WTC11 (cell line): ENCODE measurements around the gene PPP1R14C. TPM values are rescaled to one million over a fixed set of nuclear protein-coding genes. Genes with fewer than 3 reads are reported as not detected.

Experiments used
- ATAC-seq: fragments of 200-7000 bp; cut with Tn5 transposase; 2 replicates; pipeline ENCODE4 v1.10.0; 2021; ENCODE audit warnings: mild to moderate bottlenecking, moderate library complexity
- CTCF ChIA-PET: fragments of 300-600 bp; sonication (Branson Sonifier 250); formaldehyde crosslinking; loops from one replicate; lab custom pipeline; 2021; ENCODE audit warnings: antibody characterized with exemption; lab: Charles Lee
- POLR2A ChIA-PET: fragments of 350-600 bp; sonication (Branson Sonifier 250); formaldehyde crosslinking; loops from one replicate; lab custom pipeline; 2021; ENCODE audit warnings: antibody characterized with exemption; lab: Charles Lee
- DNase-seq: peaks from one replicate; pipeline ENCODE4 v3.0.0; 2021; ENCODE audit warnings: low spot score
- H3K27ac Mint-ChIP-seq: 2 replicates; pipeline ENCODE4 v1.8.0; 2021; ENCODE audit warnings: mixed read lengths
- H3K27me3 Mint-ChIP-seq: 2 replicates; pipeline ENCODE4 v1.8.0; 2021; ENCODE audit warnings: low read depth, mild to moderate bottlenecking, moderate library complexity, mixed read lengths
- H3K36me3 Mint-ChIP-seq: 2 replicates; pipeline ENCODE4 v1.8.0; 2021; ENCODE audit warnings: mixed read lengths
- H3K4me1 Mint-ChIP-seq: 2 replicates; pipeline ENCODE4 v1.8.0; 2022; ENCODE audit warnings: mixed read lengths
- H3K4me3 Mint-ChIP-seq: 2 replicates; pipeline ENCODE4 v1.8.0; 2021; ENCODE audit warnings: mild to moderate bottlenecking, moderate library complexity, mixed read lengths
- H3K9me3 Mint-ChIP-seq: 2 replicates; pipeline ENCODE4 v1.8.0; 2021; ENCODE audit warnings: mixed read lengths
- MXD4 ChIP-seq: fragments of 250-450 bp; sonication (Bioruptor Pico); IDR thresholded peaks from 2 replicates; pipeline ENCODE4 v1.8.0; 2021; ENCODE audit warnings: mild to moderate bottlenecking, moderate library complexity, borderline replicate concordance
- NR1H2 ChIP-seq: sonication (generic); formaldehyde crosslinking; IDR thresholded peaks from 2 replicates; pipeline ENCODE4 v1.9.0; 2021; ENCODE audit warnings: mild to moderate bottlenecking, moderate library complexity, missing genetic modification reagents
- OVOL2 ChIP-seq: fragments of 250-450 bp; sonication (Bioruptor Pico); IDR thresholded peaks from 2 replicates; pipeline ENCODE4 v1.9.0; 2021; ENCODE audit warnings: mild to moderate bottlenecking, borderline replicate concordance
- ZNF121 ChIP-seq: sonication (generic); formaldehyde crosslinking; IDR thresholded peaks from 2 replicates; pipeline ENCODE4 v1.8.0; 2023; ENCODE audit warnings: missing genetic modification reagents
- ZNF138 ChIP-seq: sonication (generic); formaldehyde crosslinking; conservative IDR thresholded peaks from 2 replicates; pipeline ENCODE4 v1.8.1; 2022; ENCODE audit warnings: mild to moderate bottlenecking, moderate library complexity, missing genetic modification reagents
- ZNF219 ChIP-seq: sonication (generic); formaldehyde crosslinking; IDR thresholded peaks from 2 replicates; pipeline ENCODE4 v1.8.0; 2023; ENCODE audit warnings: missing genetic modification reagents, mild to moderate bottlenecking, borderline replicate concordance
- ZNF263 ChIP-seq: sonication (generic); formaldehyde crosslinking; IDR thresholded peaks from 2 replicates; pipeline ENCODE4 v1.8.1; 2022; ENCODE audit warnings: low read depth, mild to moderate bottlenecking, moderate library complexity, missing genetic modification reagents
- ZNF317 ChIP-seq: sonication (generic); formaldehyde crosslinking; IDR thresholded peaks from 2 replicates; pipeline ENCODE4 v1.8.1; 2023; ENCODE audit warnings: low read depth, mild to moderate bottlenecking, moderate library complexity, missing genetic modification reagents, borderline replicate concordance
- ZNF416 ChIP-seq: fragments of 250-450 bp; sonication (Bioruptor Pico); IDR thresholded peaks from 2 replicates; pipeline ENCODE4 v1.9.0; 2021; ENCODE audit warnings: mild to moderate bottlenecking, inconsistent platforms
- total RNA-seq: library from RNA; stranded (reverse); gene quantifications from 3 replicates; pipeline ENCODE4 v1.2.3, GENCODE V29; 2021
- TF ChIP-seq, protein P1 (sequence below): sonication (generic); formaldehyde crosslinking; IDR thresholded peaks from 2 replicates; pipeline ENCODE4 v1.8.1; 2022; ENCODE audit warnings: missing genetic modification reagents, borderline replicate concordance
- TF ChIP-seq, protein P2 (sequence below): fragments of 250-450 bp; sonication (Bioruptor Pico); conservative IDR thresholded peaks from 2 replicates; pipeline ENCODE4 v1.9.0; 2021; ENCODE audit warnings: mild to moderate bottlenecking
- TF ChIP-seq, protein P3 (sequence below): sonication (generic); formaldehyde crosslinking; IDR thresholded peaks from 2 replicates; pipeline ENCODE4 v1.8.0; 2022; ENCODE audit warnings: mild to moderate bottlenecking, missing genetic modification reagents
- TF ChIP-seq, protein P4 (sequence below): sonication (generic); formaldehyde crosslinking; IDR thresholded peaks from 2 replicates; pipeline ENCODE4 v1.8.1; 2023; ENCODE audit warnings: mild to moderate bottlenecking, missing genetic modification reagents
- TF ChIP-seq, protein P5 (sequence below): fragments of 250-450 bp; sonication (Bioruptor Pico); IDR thresholded peaks from 2 replicates; pipeline ENCODE4 v1.8.0; 2021; ENCODE audit warnings: mild to moderate bottlenecking
- TF ChIP-seq, protein P6 (sequence below): sonication (generic); formaldehyde crosslinking; IDR thresholded peaks from 2 replicates; pipeline ENCODE4 v1.8.0; 2023; ENCODE audit warnings: mild to moderate bottlenecking, missing genetic modification reagents
- TF ChIP-seq, protein P7 (sequence below): fragments of 250-450 bp; sonication (Bioruptor Pico); IDR thresholded peaks from 2 replicates; pipeline ENCODE4 v1.9.0; 2021; ENCODE audit warnings: mild to moderate bottlenecking
- TF ChIP-seq, protein P8 (sequence below): fragments of 200-600 bp; IDR thresholded peaks from 2 replicates; pipeline ENCODE4 v1.8.0; 2022; ENCODE audit warnings: antibody characterized with exemption

The PPP1R14C gene
- total RNA-seq, 1 experiment from 2014 or later = 1.1 TPM

DNA sequence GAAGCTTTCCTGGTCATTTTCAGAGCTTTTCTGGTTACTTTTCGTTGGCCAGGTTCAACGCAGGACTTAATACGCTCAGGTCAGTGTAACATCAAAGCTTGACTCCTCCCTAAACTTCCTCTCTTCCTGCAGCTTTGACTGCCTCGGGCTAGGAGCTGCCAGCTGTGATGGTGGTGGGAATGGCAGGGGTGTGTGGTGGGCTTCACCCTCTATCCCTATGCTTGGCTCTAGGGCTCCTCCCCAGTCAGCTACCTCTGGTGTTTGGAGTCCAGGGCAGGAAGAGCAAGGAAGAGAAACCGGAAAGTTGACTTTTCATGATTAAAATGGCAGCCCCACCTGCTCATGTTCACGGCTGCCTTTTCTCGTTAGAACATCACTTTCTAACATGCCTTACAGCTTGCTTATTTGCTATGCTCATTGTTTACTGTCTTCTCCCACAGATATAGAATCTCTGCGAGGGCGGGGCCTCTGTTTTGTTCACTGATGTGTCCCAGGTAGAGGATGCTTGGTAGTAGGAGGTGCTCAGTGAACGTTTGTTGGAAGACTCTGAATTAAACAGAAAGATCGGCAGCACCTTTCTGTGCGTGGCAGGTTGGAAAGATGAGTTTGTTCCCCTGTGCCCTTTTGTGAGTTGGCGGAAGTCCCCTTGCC lies 16.1 kb upstream of the PPP1R14C start:
- no peaks in the 10 kb centered on the region for H3K36me3 Mint-ChIP-seq
- ChIA-PET POLR2A (no interaction called here), CTCF (interaction anchor here (1.8 kb wide), 1 partner anchor 56 kb away, joined by 8 read pairs; no protein-coding TSS in a partner anchor)
- no peaks in the 10 kb centered on the region; the same call in 1 of the 2 replicates for H3K27me3 Mint-ChIP-seq
- TF ChIP-seq ZNF416 (CRISPR knock-in tag) = no peak
- TF ChIP-seq, protein P1, sequence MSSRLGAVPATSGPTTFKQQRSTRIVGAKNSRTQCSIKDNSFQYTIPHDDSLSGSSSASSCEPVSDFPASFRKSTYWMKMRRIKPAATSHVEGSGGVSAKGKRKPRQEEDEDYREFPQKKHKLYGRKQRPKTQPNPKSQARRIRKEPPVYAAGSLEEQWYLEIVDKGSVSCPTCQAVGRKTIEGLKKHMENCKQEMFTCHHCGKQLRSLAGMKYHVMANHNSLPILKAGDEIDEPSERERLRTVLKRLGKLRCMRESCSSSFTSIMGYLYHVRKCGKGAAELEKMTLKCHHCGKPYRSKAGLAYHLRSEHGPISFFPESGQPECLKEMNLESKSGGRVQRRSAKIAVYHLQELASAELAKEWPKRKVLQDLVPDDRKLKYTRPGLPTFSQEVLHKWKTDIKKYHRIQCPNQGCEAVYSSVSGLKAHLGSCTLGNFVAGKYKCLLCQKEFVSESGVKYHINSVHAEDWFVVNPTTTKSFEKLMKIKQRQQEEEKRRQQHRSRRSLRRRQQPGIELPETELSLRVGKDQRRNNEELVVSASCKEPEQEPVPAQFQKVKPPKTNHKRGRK (CRISPR knock-in tag) = no peak
- TF ChIP-seq, protein P2, sequence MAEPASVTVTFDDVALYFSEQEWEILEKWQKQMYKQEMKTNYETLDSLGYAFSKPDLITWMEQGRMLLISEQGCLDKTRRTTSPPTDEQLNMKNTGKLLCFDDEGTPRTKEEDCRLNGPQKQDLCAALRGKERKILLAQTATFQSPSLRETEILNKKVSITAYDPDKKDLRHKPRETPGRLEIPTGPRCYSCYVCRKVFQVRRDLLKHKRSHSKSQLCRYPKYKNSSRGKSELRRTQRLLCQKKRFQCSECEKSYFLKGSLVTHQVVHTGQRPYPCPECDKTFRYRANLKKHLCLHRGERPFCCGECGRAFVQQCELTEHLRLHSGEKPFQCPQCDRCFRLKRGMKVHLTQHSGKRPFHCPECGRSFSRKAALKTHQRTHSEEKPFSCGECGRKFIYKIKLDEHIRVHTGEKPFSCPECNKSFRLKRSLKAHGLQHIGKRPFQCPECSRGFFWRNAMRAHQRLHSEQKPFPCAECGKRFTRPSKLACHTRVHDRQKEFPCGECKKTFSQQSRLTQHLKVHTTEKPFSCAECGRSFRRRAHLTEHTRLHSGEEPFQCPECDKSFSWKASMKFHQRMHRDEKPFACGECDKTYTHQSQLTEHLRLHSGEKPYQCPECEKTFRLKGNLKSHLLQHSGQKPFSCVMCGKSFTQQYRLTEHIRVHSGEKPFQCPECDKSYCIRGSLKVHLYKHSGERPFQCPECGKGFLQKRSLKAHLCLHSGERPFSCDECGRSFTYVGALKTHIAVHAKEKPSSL = no peak
- no peak for TF ChIP-seq ZNF317 (CRISPR knock-in tag)
- no peak for TF ChIP-seq OVOL2 (CRISPR knock-in tag)
- TF ChIP-seq, protein P3, sequence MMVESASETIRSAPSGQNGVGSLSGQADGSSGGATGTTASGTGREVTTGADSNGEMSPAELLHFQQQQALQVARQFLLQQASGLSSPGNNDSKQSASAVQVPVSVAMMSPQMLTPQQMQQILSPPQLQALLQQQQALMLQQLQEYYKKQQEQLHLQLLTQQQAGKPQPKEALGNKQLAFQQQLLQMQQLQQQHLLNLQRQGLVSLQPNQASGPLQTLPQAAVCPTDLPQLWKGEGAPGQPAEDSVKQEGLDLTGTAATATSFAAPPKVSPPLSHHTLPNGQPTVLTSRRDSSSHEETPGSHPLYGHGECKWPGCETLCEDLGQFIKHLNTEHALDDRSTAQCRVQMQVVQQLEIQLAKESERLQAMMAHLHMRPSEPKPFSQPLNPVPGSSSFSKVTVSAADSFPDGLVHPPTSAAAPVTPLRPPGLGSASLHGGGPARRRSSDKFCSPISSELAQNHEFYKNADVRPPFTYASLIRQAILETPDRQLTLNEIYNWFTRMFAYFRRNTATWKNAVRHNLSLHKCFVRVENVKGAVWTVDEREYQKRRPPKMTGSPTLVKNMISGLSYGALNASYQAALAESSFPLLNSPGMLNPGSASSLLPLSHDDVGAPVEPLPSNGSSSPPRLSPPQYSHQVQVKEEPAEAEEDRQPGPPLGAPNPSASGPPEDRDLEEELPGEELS (CRISPR knock-in tag) = no peak
- TF ChIP-seq, protein P4, sequence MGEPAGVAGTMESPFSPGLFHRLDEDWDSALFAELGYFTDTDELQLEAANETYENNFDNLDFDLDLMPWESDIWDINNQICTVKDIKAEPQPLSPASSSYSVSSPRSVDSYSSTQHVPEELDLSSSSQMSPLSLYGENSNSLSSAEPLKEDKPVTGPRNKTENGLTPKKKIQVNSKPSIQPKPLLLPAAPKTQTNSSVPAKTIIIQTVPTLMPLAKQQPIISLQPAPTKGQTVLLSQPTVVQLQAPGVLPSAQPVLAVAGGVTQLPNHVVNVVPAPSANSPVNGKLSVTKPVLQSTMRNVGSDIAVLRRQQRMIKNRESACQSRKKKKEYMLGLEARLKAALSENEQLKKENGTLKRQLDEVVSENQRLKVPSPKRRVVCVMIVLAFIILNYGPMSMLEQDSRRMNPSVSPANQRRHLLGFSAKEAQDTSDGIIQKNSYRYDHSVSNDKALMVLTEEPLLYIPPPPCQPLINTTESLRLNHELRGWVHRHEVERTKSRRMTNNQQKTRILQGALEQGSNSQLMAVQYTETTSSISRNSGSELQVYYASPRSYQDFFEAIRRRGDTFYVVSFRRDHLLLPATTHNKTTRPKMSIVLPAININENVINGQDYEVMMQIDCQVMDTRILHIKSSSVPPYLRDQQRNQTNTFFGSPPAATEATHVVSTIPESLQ (CRISPR knock-in tag) = no peak
- TF ChIP-seq NR1H2 (CRISPR knock-in tag) = no peak
- no peak for TF ChIP-seq ZNF219 (CRISPR knock-in tag)
- TF ChIP-seq, protein P5, sequence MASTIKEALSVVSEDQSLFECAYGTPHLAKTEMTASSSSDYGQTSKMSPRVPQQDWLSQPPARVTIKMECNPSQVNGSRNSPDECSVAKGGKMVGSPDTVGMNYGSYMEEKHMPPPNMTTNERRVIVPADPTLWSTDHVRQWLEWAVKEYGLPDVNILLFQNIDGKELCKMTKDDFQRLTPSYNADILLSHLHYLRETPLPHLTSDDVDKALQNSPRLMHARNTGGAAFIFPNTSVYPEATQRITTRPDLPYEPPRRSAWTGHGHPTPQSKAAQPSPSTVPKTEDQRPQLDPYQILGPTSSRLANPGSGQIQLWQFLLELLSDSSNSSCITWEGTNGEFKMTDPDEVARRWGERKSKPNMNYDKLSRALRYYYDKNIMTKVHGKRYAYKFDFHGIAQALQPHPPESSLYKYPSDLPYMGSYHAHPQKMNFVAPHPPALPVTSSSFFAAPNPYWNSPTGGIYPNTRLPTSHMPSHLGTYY (CRISPR knock-in tag) = no peak
- no peak for TF ChIP-seq MXD4
- TF ChIP-seq, protein P6, sequence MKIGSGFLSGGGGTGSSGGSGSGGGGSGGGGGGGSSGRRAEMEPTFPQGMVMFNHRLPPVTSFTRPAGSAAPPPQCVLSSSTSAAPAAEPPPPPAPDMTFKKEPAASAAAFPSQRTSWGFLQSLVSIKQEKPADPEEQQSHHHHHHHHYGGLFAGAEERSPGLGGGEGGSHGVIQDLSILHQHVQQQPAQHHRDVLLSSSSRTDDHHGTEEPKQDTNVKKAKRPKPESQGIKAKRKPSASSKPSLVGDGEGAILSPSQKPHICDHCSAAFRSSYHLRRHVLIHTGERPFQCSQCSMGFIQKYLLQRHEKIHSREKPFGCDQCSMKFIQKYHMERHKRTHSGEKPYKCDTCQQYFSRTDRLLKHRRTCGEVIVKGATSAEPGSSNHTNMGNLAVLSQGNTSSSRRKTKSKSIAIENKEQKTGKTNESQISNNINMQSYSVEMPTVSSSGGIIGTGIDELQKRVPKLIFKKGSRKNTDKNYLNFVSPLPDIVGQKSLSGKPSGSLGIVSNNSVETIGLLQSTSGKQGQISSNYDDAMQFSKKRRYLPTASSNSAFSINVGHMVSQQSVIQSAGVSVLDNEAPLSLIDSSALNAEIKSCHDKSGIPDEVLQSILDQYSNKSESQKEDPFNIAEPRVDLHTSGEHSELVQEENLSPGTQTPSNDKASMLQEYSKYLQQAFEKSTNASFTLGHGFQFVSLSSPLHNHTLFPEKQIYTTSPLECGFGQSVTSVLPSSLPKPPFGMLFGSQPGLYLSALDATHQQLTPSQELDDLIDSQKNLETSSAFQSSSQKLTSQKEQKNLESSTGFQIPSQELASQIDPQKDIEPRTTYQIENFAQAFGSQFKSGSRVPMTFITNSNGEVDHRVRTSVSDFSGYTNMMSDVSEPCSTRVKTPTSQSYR = no peak
- TF ChIP-seq, protein P7, sequence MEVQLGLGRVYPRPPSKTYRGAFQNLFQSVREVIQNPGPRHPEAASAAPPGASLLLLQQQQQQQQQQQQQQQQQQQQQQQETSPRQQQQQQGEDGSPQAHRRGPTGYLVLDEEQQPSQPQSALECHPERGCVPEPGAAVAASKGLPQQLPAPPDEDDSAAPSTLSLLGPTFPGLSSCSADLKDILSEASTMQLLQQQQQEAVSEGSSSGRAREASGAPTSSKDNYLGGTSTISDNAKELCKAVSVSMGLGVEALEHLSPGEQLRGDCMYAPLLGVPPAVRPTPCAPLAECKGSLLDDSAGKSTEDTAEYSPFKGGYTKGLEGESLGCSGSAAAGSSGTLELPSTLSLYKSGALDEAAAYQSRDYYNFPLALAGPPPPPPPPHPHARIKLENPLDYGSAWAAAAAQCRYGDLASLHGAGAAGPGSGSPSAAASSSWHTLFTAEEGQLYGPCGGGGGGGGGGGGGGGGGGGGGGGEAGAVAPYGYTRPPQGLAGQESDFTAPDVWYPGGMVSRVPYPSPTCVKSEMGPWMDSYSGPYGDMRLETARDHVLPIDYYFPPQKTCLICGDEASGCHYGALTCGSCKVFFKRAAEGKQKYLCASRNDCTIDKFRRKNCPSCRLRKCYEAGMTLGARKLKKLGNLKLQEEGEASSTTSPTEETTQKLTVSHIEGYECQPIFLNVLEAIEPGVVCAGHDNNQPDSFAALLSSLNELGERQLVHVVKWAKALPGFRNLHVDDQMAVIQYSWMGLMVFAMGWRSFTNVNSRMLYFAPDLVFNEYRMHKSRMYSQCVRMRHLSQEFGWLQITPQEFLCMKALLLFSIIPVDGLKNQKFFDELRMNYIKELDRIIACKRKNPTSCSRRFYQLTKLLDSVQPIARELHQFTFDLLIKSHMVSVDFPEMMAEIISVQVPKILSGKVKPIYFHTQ = no peak
- no peak for TF ChIP-seq ZNF121 (CRISPR knock-in tag)
- TF ChIP-seq, protein P8, sequence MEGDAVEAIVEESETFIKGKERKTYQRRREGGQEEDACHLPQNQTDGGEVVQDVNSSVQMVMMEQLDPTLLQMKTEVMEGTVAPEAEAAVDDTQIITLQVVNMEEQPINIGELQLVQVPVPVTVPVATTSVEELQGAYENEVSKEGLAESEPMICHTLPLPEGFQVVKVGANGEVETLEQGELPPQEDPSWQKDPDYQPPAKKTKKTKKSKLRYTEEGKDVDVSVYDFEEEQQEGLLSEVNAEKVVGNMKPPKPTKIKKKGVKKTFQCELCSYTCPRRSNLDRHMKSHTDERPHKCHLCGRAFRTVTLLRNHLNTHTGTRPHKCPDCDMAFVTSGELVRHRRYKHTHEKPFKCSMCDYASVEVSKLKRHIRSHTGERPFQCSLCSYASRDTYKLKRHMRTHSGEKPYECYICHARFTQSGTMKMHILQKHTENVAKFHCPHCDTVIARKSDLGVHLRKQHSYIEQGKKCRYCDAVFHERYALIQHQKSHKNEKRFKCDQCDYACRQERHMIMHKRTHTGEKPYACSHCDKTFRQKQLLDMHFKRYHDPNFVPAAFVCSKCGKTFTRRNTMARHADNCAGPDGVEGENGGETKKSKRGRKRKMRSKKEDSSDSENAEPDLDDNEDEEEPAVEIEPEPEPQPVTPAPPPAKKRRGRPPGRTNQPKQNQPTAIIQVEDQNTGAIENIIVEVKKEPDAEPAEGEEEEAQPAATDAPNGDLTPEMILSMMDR = no peak
- no peak for TF ChIP-seq ZNF263 (CRISPR knock-in tag)
- TF ChIP-seq ZNF138 (CRISPR knock-in tag) = no peak
- no peak overlapping the region for H3K4me3 Mint-ChIP-seq
- no peak overlapping the region for H3K27ac Mint-ChIP-seq
- ATAC-seq = peak; percentile 58; the same call in 1 of the 2 replicates
- no peak for DNase-seq
- peaks cover 8% of the 10 kb centered on the region for H3K4me1 Mint-ChIP-seq
- H3K9me3 Mint-ChIP-seq = no peaks in the 10 kb centered on the region
